DOHH2 (cell line): ENCODE measurements around the gene SUGCT.

Experiments
- H3F3A ChIP-seq: fragments of 200-600 bp; sonication (generic), shearing (Covaris generic); 2 replicates; pipeline ENCODE4 v1.6.0; 2016; ENCODE audit warnings: antibody characterized with exemption, mild to moderate bottlenecking; ENCODE audit not compliant: control insufficient read depth, insufficient read depth
- H3K27ac ChIP-seq: fragments of 200-600 bp; sonication (generic); 2 replicates; pipeline ENCODE4 v1.5.1; 2014; ENCODE audit warnings: low read depth, mild to moderate bottlenecking, low read length, moderate library complexity
- H3K27me3 ChIP-seq: fragments of 200-600 bp; sonication (generic); 2 replicates; pipeline ENCODE4 v1.6.1; 2014; ENCODE audit warnings: mild to moderate bottlenecking, low read length, mixed read lengths; ENCODE audit not compliant: control insufficient read depth
- H3K36me3 ChIP-seq: fragments of 200-600 bp; sonication (generic); 2 replicates; pipeline ENCODE4 v1.6.1; 2014; ENCODE audit warnings: mild to moderate bottlenecking, low read length, moderate library complexity, mixed read lengths; ENCODE audit not compliant: control insufficient read depth
- H3K4me1 ChIP-seq: fragments of 200-600 bp; sonication (generic); 2 replicates; pipeline ENCODE4 v1.6.1; 2014; ENCODE audit warnings: mild to moderate bottlenecking, low read length, mixed read lengths; ENCODE audit not compliant: control insufficient read depth
- H3K4me2 ChIP-seq: fragments of 200-600 bp; sonication (generic); 2 replicates; pipeline ENCODE4 v1.6.0; 2014; ENCODE audit warnings: mild to moderate bottlenecking, low read length, moderate library complexity
- H3K4me3 ChIP-seq: fragments of 200-600 bp; sonication (generic); 2 replicates; pipeline ENCODE4 v1.5.1; 2014; ENCODE audit warnings: mild to moderate bottlenecking, low read length, mixed read lengths
- H3K79me2 ChIP-seq: fragments of 200-600 bp; sonication (generic); 2 replicates; pipeline ENCODE4 v1.6.1; 2014; ENCODE audit warnings: mild to moderate bottlenecking, low read length, mixed read lengths; ENCODE audit not compliant: control insufficient read depth
- H3K9me2 ChIP-seq: fragments of 200-600 bp; sonication (generic); replicated peaks from 2 replicates; pipeline ENCODE4 v1.6.1; 2014; ENCODE audit warnings: mild to moderate bottlenecking, low read length, mixed read lengths; ENCODE audit not compliant: control insufficient read depth
- H3K9me3 ChIP-seq: fragments of 200-600 bp; sonication (generic); 2 replicates; pipeline ENCODE4 v1.6.1; 2014; ENCODE audit warnings: antibody characterized with exemption, low read length, mixed read lengths; ENCODE audit not compliant: control insufficient read depth, insufficient read depth
- H4K20me1 ChIP-seq: fragments of 200-600 bp; sonication (generic); 2 replicates; pipeline ENCODE4 v1.6.0; 2014; ENCODE audit warnings: low read depth, mild to moderate bottlenecking, antibody characterized with exemption, low read length, moderate library complexity; ENCODE audit not compliant: control insufficient read depth, insufficient read depth
- CTCF ChIP-seq: fragments of 200-600 bp; sonication (generic); IDR thresholded peaks from one replicate; pipeline ENCODE4 v1.5.1; 2014; ENCODE audit warnings: antibody characterized with exemption, mild to moderate bottlenecking, low read depth, low read length; ENCODE audit not compliant: poor library complexity, severe bottlenecking
- EZH2phosphoT487 ChIP-seq: fragments of 200-600 bp; sonication (generic); IDR thresholded peaks from 2 replicates; pipeline ENCODE4 v1.6.1; 2017; ENCODE audit warnings: borderline replicate concordance, mild to moderate bottlenecking, antibody characterized with exemption, low read length, moderate library complexity, mixed read lengths

SUGCT gene

GRCh38 chr7:40715053-40715430, 580.2 kb downstream of the SUGCT start:
- TF ChIP-seq EZH2phosphoT487 (no peak), CTCF (no peak)
- Histone ChIP-seq H3K4me3 (no peak overlapping the region), H3K79me2 (no peaks in the 10 kb centered on the region), H3K27me3 (no peaks in the 10 kb centered on the region), H3K36me3 (no peaks in the 10 kb centered on the region), H3K9me3 (0 out of 2 replicates have a peak, but pooled peaks cover 4% of the 10 kb centered on the region), H3K4me2 (no peak overlapping the region), H4K20me1 (no peaks in the 10 kb centered on the region), H3K9me2 (no peaks in the 10 kb centered on the region), H3F3A (no peaks in the 10 kb centered on the region), H3K27ac (no peak overlapping the region), H3K4me1 (peaks cover 9% of the 10 kb centered on the region)

- Histone ChIP-seq H3K4me1 (peaks cover 9% of the 10 kb centered on the region), H3K27ac (no peak overlapping the region), H3K9me3 (0 out of 2 replicates have a peak, but pooled peaks cover 4% of the 10 kb centered on the region), H3F3A (no peaks in the 10 kb centered on the region), H3K79me2 (no peaks in the 10 kb centered on the region), H4K20me1 (no peaks in the 10 kb centered on the region), H3K36me3 (no peaks in the 10 kb centered on the region), H3K4me2 (no peak overlapping the region), H3K4me3 (no peak overlapping the region), H3K27me3 (no peaks in the 10 kb centered on the region), H3K9me2 (no peaks in the 10 kb centered on the region)
- TF ChIP-seq CTCF (no peak), EZH2phosphoT487 (no peak)
Measured at GRCh38 chr7:40716052-40716451, 581.2 kb downstream of the SUGCT start.

- Histone ChIP-seq H3K79me2 (no peaks in the 10 kb centered on the region), H3K36me3 (no peaks in the 10 kb centered on the region), H3K9me3 (0 out of 2 replicates have a peak, but pooled peaks cover 4% of the 10 kb centered on the region), H3K9me2 (no peaks in the 10 kb centered on the region), H3K4me2 (no peak overlapping the region), H3K4me1 (peaks cover 9% of the 10 kb centered on the region), H3K27me3 (no peaks in the 10 kb centered on the region), H3K4me3 (no peak overlapping the region), H3K27ac (no peak overlapping the region), H3F3A (no peaks in the 10 kb centered on the region), H4K20me1 (no peaks in the 10 kb centered on the region)
- TF ChIP-seq CTCF (no peak), EZH2phosphoT487 (no peak)
Measured at GRCh38 chr7:40717242-40717641, 582.4 kb downstream of the SUGCT start.
